HepG2 (cell line): ENCODE measurements around the gene ITGA2. TPM values are rescaled to one million over a fixed set of nuclear protein-coding genes. Genes with fewer than 3 reads are reported as not detected.
"Not testable (repeated sequence)": the region's sequence is repeated elsewhere in the genome, so short reads cannot be mapped to it uniquely, and the experiment has no call there.

Experiments used
- ATAC-seq: fragments of 200-7000 bp; cut with Tn5 transposase; 3 replicates; pipeline ENCODE4 v1.9.1; 2020; ENCODE audit warnings: mild to moderate bottlenecking, moderate library complexity
- BruUV-seq: library from RNA; stranded (reverse); fragments of 400-500 nt; replicated peaks from 2 replicates; lab custom pipeline; 2021; lab: Mats Ljungman, UMichigan
- CTCF ChIA-PET: fragments of 300-600 bp; formaldehyde crosslinking; extraction: SDS; loops from one replicate; lab custom pipeline; 2021; ENCODE audit warnings: low total read pairs, inconsistent platforms, low intra/inter-chr PET ratio; lab: Yijun Ruan, JAX
- POLR2A ChIA-PET: fragments of 350-600 bp; sonication (Branson Sonifier 250); formaldehyde crosslinking; loops from one replicate; lab custom pipeline; 2020; ENCODE audit warnings: antibody characterized with exemption, inconsistent platforms; lab: Yijun Ruan, JAX
- DNase-seq: peaks from one replicate; pipeline ENCODE4 v3.0.0-alpha.2; 2015; ENCODE audit warnings: low spot score
- FAIRE-seq: peaks from 3 replicates; lab custom pipeline; 2011; peaks lifted over from hg19 to GRCh38; lab: Jason Lieb, UNC
- H2AFZ ChIP-seq: one replicate; pipeline ENCODE4 v1.6.1; 2011; ENCODE audit warnings: low read length, inconsistent platforms
- H3K27ac ChIP-seq: fragments of 300-600 bp; 3 replicates; pipeline ENCODE4 v1.8.0; 2011; ENCODE audit warnings: mixed run types, mild to moderate bottlenecking, mixed read lengths, low read length, inconsistent platforms; ENCODE audit not compliant: insufficient read depth; ENCODE audit errors: extremely low read length
- H3K27me3 ChIP-seq, 2 experiments: fragments of 200-600 bp in 1 of 2; 2 replicates in 1 of 2; 3 replicates in 1 of 2; pipeline versions ENCODE4 v1.6.0 to v1.8.0; 2011; ENCODE audit warnings: low read length in 2 of 2, mild to moderate bottlenecking in 2 of 2, moderate library complexity in 2 of 2, inconsistent platforms in 1 of 2; ENCODE audit not compliant: insufficient read depth in 2 of 2, control insufficient read depth in 1 of 2
- H3K36me3 ChIP-seq, 2 experiments: fragments of 200-600 bp in 1 of 2; replicated peaks in 1 of 2; 2 replicates in 1 of 2; 3 replicates in 1 of 2; pipeline versions ENCODE4 v1.5.1 to v1.8.0; 2011; ENCODE audit warnings: low read length in 2 of 2, inconsistent platforms in 1 of 2; ENCODE audit not compliant: insufficient read depth in 2 of 2, control insufficient read depth in 1 of 2
- H3K4me1 ChIP-seq: 2 replicates; pipeline ENCODE4 v1.5.1; 2012; ENCODE audit warnings: low read length, inconsistent platforms; ENCODE audit not compliant: insufficient read depth
- H3K4me2 ChIP-seq: 2 replicates; pipeline ENCODE4 v1.6.0; 2011; ENCODE audit warnings: low read depth, low read length, inconsistent platforms
- H3K4me3 ChIP-seq, 3 experiments: fragments of 200-600 bp in 1 of 3; sonication (generic), shearing (Covaris generic) in 1 of 3; replicated peaks in 1 of 3; 2 replicates each; pipeline ENCODE4 v1.5.1; 2011 to 2016; ENCODE audit warnings: low read length in 3 of 3, inconsistent platforms in 2 of 3, low read depth in 2 of 3, mild to moderate bottlenecking in 2 of 3, control low read depth in 1 of 3, mixed read lengths in 1 of 3; ENCODE audit not compliant: insufficient read depth in 1 of 3
- H3K79me2 ChIP-seq: one replicate; pipeline ENCODE4 v1.6.1; 2011; ENCODE audit warnings: low read length, inconsistent platforms; ENCODE audit not compliant: insufficient read depth
- H3K9ac ChIP-seq: 2 replicates; pipeline ENCODE4 v1.6.0; 2011; ENCODE audit warnings: mild to moderate bottlenecking, low read depth, low read length, inconsistent platforms; ENCODE audit not compliant: insufficient read depth
- H3K9me3 ChIP-seq: 2 replicates; pipeline ENCODE4 v1.5.1; 2012; ENCODE audit warnings: mild to moderate bottlenecking, low read length
- H4K20me1 ChIP-seq: 2 replicates; pipeline ENCODE4 v1.6.0; 2011; ENCODE audit warnings: inconsistent platforms, mild to moderate bottlenecking, low read length, moderate library complexity; ENCODE audit not compliant: insufficient read depth
- HES4 ChIP-seq: sonication (generic); formaldehyde crosslinking; IDR thresholded peaks from 2 replicates; pipeline ENCODE4 v1.9.0; 2021; ENCODE audit warnings: mild to moderate bottlenecking, missing genetic modification reagents, borderline replicate concordance
- MAFF ChIP-seq: IDR thresholded peaks from 2 replicates; pipeline ENCODE4 v1.6.1; 2011; ENCODE audit warnings: low read depth, low read length, improper control_type of control experiment
- MAFK ChIP-seq, 2 experiments: IDR thresholded peaks in 1 of 2; conservative IDR thresholded peaks in 1 of 2; 2 replicates each; pipeline ENCODE4 v1.6.1; 2011; ENCODE audit warnings: improper control_type of control experiment in 2 of 2, low read length in 2 of 2
- NFYB ChIP-seq: sonication (generic); formaldehyde crosslinking; IDR thresholded peaks from 2 replicates; pipeline ENCODE4 v1.4.0; 2020; ENCODE audit warnings: missing genetic modification reagents
- NFYC ChIP-seq: IDR thresholded peaks from 2 replicates; pipeline ENCODE4 v1.6.1; 2016; ENCODE audit warnings: missing genetic modification reagents, missing compliant biosample characterization
- POGZ ChIP-seq: sonication (generic); formaldehyde crosslinking; IDR thresholded peaks from 2 replicates; pipeline ENCODE4 v1.4.0; 2020; ENCODE audit warnings: mild to moderate bottlenecking, missing genetic modification reagents
- SRF ChIP-seq: IDR thresholded peaks from 2 replicates; pipeline ENCODE4 v1.6.1; 2011; ENCODE audit warnings: mild to moderate bottlenecking, low read depth, low read length, moderate library complexity
- ZMYM4 ChIP-seq: sonication (generic); formaldehyde crosslinking; IDR thresholded peaks from 2 replicates; pipeline ENCODE4 v1.8.1; 2023; ENCODE audit warnings: mild to moderate bottlenecking, missing genetic modification reagents
- WGBS: methylation state at CpG from one replicate; pipeline ENCODE4 v1.1.6; 2017; ENCODE audit warnings: low lambda C conversion rate; 5-methylcytosine and 5-hydroxymethylcytosine counted together
- in situ Hi-C: cut with HindIII; loops from 2 replicates; pipeline ENCODE4 v1.10.0; 2017; ENCODE audit warnings: low pct_unique_long_range_greater_than_20kb; ENCODE audit not compliant: extremely low pct_ligation_motif_present
- intact Hi-C: fragments of 100-400 bp; cut with micrococcal nuclease; formaldehyde crosslinking; loops from one replicate; pipeline ENCODE4 v1.10.0; 2022; ENCODE audit not compliant: unreplicated experiment
- polyA plus RNA-seq, 8 experiments: library from polyadenylated mRNA; depleted of rRNA in 3 of 8; stranded (reverse) in 7 of 8; unstranded in 1 of 8; fragments of >200 nt; fragmentation: Illumina TruSeq in 4 of 8; extraction: Trizol in 4 of 8; gene quantifications; 2 replicates each; pipeline versions ENCODE4 v1.2.1 to v1.2.3, GENCODE V29; 2011 to 2016; ENCODE audit warnings: low read depth in 4 of 8, missing spikeins in 1 of 8, mixed read lengths in 1 of 8; ENCODE audit not compliant: insufficient read depth in 1 of 8
- total RNA-seq, 5 experiments: library from RNA; depleted of rRNA; stranded (reverse); fragments of >200 nt; fragmentation: Illumina TruSeq; extraction: Trizol; gene quantifications; 2 replicates each; pipeline ENCODE4 v1.2.3, GENCODE V29; 2016; ENCODE audit warnings: low read depth in 1 of 5
- TF ChIP-seq, protein P1 (sequence below): sonication (generic); formaldehyde crosslinking; IDR thresholded peaks from 2 replicates; pipeline ENCODE4 v1.4.0; 2020; ENCODE audit warnings: missing genetic modification reagents
- TF ChIP-seq, protein P2 (sequence below): IDR thresholded peaks from 2 replicates; pipeline ENCODE4 v1.6.1; 2016; ENCODE audit warnings: low read depth

The ITGA2 gene
- total and polyA plus RNA-seq, 2 of the 13 experiments (the other 11 are each of a cell fraction or from before 2014, with no cell fraction given), result 15.8 to 58.3 TPM

DNA sequence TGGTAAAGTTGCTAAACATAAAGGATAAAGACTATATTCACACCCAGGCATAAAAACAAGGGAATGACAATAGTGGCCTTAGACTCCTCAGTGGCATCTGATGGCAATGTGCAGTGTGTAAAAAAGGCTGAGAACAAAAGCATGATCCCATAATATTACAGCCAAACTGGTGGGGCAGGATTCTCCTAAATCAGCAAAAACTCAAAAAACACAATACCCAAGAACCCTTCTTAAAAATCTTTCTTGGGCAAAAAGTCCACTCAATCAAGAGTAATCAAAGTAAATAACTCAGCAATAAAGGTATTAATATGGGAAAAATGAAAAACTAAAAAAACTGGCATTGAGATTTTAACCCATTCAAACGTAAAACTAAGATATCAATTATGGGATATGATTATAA lies 122.0 kb downstream of the ITGA2 start:
- in situ Hi-C loops, result no loop called here

DNA sequence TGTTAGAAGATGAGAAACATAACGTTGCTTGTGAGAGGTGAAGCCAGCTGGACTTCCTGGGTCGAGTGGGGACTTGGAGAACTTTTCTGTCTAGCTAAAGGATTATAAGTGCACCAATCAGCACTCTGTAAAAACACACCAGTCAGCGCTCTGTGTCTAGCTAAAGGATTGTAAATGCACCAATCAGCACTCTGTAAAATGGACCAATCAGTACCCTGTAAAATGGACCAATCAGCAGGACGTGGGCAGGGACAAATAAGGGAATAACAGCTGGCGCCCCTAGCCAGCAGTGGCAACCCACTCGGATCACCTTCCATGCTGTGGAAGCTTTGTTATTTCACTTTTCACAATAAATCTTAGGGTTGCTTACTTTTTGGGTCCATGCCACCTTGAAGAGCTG lies 123.2 kb downstream of the ITGA2 start:
- H3K36me3 ChIP-seq, POLR2A ChIA-PET, H4K20me1 ChIP-seq, H3K27me3 ChIP-seq, H3K9me3 ChIP-seq, CTCF ChIA-PET, DNase-seq, intact Hi-C loops, H3K4me3 ChIP-seq, H3K9ac ChIP-seq, FAIRE-seq, in situ Hi-C loops, BruUV-seq, ATAC-seq: not testable (repeated sequence)
- Histone ChIP-seq H3K4me1 (peaks cover 68% of the 10 kb centered on the region), H3K27ac (peak overlapping the region; percentile 63), H3K4me2 (peak overlapping the region; percentile 29; the same call in 1 of the 2 replicates), H3K79me2 (peaks cover 24% of the 10 kb centered on the region), H2AFZ (peak overlapping the region; percentile 74)
- 95% methylated on average over 6 of the region's 6 CpGs for WGBS
- TF ChIP-seq ZMYM4 (CRISPR knock-in tag) (peak; percentile 39; the same call in 1 of the 2 replicates), MAFK (conservative IDR thresholded peaks at IDR 0.05 in 1 of 2, IDR thresholded peaks at IDR 0.05 in 1 of 2; ENCODE audit: low read length in 2 of 2) (peak; percentile 6 to 47; a peak in 2 of 4 replicates), NFYC (CRISPR knock-in tag) (peak; percentile 67), MAFF (peak; percentile 39; the same call in 1 of the 2 replicates), SRF (0 out of 2 replicates have a peak, but pooled peaks have one; percentile 7), POGZ (CRISPR knock-in tag) (peak; percentile 2; the same call in 1 of the 2 replicates), NFYB (CRISPR knock-in tag) (peak; percentile 66)
- TF ChIP-seq, protein P1, sequence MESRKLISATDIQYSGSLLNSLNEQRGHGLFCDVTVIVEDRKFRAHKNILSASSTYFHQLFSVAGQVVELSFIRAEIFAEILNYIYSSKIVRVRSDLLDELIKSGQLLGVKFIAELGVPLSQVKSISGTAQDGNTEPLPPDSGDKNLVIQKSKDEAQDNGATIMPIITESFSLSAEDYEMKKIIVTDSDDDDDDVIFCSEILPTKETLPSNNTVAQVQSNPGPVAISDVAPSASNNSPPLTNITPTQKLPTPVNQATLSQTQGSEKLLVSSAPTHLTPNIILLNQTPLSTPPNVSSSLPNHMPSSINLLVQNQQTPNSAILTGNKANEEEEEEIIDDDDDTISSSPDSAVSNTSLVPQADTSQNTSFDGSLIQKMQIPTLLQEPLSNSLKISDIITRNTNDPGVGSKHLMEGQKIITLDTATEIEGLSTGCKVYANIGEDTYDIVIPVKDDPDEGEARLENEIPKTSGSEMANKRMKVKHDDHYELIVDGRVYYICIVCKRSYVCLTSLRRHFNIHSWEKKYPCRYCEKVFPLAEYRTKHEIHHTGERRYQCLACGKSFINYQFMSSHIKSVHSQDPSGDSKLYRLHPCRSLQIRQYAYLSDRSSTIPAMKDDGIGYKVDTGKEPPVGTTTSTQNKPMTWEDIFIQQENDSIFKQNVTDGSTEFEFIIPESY (CRISPR knock-in tag), result 0 out of 2 replicates have a peak, but pooled peaks have one; percentile 8
- TF ChIP-seq, protein P2, sequence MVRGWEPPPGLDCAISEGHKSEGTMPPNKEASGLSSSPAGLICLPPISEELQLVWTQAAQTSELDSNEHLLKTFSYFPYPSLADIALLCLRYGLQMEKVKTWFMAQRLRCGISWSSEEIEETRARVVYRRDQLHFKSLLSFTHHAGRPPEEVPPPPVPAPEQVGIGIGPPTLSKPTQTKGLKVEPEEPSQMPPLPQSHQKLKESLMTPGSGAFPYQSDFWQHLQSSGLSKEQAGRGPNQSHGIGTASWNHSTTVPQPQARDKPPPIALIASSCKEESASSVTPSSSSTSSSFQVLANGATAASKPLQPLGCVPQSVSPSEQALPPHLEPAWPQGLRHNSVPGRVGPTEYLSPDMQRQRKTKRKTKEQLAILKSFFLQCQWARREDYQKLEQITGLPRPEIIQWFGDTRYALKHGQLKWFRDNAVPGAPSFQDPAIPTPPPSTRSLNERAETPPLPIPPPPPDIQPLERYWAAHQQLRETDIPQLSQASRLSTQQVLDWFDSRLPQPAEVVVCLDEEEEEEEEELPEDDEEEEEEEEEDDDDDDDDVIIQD, result peak; percentile 33; the same call in 1 of the 2 replicates

More for the DNA sequence above, 122.0 kb downstream of the ITGA2 start:
- H3K9me3 ChIP-seq, result no peaks in the 10 kb centered on the region
- H3K4me1 ChIP-seq, result peaks cover 60% of the 10 kb centered on the region
- CTCF ChIA-PET, result no interaction called here
- H4K20me1 ChIP-seq, result no peaks in the 10 kb centered on the region
- intact Hi-C loops, result no loop called here
- no peaks in the 10 kb centered on the region; a peak in 1 of 5 replicates for H3K27me3 ChIP-seq
- DNase-seq, result no peak
- H3K4me2 ChIP-seq, result peak overlapping the region; percentile 95
- POLR2A ChIA-PET, result no interaction called here
- no peaks in the 10 kb centered on the region for H3K36me3 ChIP-seq
- no peak for ATAC-seq
- 98% methylated on average over 1 of the region's 1 CpG for WGBS
- H3K79me2 ChIP-seq, result peaks cover 27% of the 10 kb centered on the region
- H2AFZ ChIP-seq, result no peak overlapping the region
- BruUV-seq, result no TSS peak
- TF ChIP-seq MAFF (peak; percentile 43; the same call in 1 of the 2 replicates), HES4 (no peak), MAFK (conservative IDR thresholded peaks at IDR 0.05 in 1 of 2, IDR thresholded peaks at IDR 0.05 in 1 of 2; ENCODE audit: low read length in 2 of 2) (peak; percentile 55)
- TF ChIP-seq, all 625 proteins: peak for 2
- no peak for FAIRE-seq
- peak overlapping the region in 1 of 3 experiments; percentile 90; a peak in 1 of 6 replicates for H3K4me3 ChIP-seq
- peak overlapping the region; percentile 90; the same call in 1 of the 2 replicates for H3K9ac ChIP-seq
- peak overlapping the region; percentile 27 for H3K27ac ChIP-seq
